Anterior cingulate cortex (tissue), 58 donors: Measurements from ENCODE around the gene TLK2.
A peak's percentile ranks its signal among the peaks of the same experiment; 100 is the strongest.
"Not testable (repeated sequence)": the region's sequence is repeated elsewhere in the genome, so short reads cannot be mapped to it uniquely, and the experiment has no call there.

ENCODE experiments used
- DNase-seq, 58 donors: peaks; one replicate each; lab custom pipeline; 2025; lab: John Stamatoyannopoulos, UW

TLK2 gene

DNA sequence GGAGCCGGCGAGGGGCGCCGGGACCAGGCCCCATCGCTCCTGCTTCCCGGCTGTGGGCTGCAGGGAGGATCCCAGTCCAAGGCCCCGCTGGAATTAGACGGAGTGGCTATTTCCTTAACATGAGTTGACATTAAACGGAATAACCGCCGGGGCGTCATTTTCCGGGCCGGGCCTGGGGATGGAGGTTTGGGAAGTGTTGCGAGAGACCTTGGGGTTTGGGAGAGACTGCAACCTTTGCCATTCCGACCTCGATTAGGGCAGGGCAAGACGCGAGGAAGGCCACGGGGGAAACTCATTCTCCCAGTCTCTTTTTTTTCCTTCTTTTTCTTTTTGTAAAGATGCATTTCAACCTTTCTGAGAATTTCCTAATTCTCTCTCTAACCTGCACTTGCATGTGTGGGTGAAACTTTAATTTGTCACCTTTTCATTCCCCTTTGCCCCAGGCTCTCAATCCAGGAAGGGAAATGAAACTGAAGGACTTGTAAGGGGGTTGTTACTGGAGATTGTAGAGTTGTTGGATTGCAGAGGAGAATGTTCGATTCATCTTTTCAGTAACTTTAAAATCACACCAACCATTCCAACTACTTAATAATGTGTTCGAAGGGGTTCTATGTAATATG lies 1.1 kb downstream of the TLK2 start:
- peak in 19 of 58 donors; percentile 4 to 55 (median 22) for DNase-seq

DNA sequence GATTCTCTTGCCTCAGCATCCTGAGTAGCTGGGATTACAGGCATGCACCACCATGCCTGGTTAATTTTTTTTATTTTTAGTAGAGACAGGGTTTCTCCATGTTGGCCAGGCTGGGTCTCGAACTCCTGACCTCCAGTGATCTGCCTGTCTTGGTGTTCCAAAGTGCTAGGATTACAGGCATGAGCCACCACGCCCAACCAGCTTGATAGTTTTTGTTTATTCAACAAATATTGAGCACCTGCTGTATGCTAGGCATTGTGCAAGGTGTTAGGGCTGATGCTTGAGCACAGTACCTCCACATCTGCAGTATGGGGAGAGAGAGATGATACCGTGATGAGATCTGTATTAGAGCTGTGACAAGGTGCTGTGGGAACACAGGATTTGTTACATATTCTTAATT lies 3.9 kb downstream of the TLK2 start:
- DNase-seq: not testable (repeated sequence)

DNA sequence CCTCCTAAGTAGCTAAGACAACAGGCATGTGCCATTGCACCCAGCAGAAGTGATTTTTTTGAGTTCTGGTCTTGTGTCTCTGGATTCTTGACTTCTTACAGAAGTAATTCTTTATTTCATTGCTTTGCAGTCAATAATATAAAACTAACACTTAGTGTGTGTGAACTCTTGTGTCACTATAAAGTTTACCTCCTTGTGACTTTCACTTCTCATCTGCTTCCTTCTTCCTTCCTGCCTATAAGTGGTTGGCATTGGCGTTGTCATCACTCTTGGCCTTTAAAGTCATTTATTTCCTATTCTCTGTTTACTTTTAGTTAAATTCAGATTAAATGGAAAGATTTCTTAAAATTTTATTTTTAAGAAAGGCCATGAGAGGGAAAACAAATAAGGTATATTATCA lies 12.4 kb downstream of the TLK2 start:
- DNase-seq: not testable (repeated sequence)

DNA sequence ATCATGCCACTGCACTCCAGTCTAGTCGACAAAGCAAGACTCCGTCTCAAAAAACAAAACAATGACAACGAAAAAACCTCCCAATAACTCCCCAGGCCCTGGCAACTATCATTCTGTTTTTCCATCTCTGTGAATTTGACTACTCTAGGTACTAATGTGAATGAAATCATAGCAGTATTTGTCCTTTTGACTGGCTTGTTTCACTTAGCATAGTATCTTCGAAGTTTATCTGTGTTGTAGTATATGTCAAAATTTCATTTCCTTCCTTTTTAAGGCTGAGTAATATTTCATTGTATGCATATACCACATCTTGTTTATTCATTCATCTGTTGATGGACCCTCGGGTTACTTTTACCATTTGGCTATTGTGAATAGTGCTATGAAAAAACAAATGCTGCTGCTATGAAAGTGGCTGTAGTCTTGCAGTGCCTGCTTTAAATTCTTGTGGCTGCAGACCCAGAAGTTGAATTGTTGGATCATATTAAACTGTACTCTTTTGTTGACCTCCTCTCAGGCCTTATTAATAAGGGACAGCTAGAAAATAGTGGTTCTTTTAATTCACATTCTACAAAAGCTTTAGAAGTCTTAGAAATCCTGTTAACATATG lies 14.5 kb downstream of the TLK2 start:
- DNase-seq: not testable (repeated sequence)

DNA sequence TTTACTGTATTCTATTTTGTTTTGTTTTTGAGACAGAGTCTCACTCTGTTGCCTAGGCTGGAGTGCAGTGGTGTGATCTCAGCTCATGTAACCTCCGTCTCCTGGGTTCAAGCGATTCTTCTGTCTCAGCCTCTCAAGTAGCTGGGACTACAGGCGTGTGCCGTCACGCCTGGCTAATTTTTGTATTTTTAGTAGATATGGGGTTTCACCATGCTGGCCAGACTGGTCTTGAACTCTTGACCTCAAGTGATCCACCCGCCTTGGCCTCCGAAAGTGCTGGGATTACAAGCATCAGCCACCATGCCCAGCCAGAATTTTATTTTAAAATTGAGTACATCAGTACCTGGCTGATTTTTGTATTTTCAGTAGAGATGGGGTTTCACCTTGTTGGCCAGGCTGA lies 15.4 kb downstream of the TLK2 start:
- not testable (repeated sequence) for DNase-seq

- not testable (repeated sequence) for DNase-seq
Observed at GRCh38 chr17:62496344-62496743, 17.7 kb downstream of the TLK2 start.

DNA sequence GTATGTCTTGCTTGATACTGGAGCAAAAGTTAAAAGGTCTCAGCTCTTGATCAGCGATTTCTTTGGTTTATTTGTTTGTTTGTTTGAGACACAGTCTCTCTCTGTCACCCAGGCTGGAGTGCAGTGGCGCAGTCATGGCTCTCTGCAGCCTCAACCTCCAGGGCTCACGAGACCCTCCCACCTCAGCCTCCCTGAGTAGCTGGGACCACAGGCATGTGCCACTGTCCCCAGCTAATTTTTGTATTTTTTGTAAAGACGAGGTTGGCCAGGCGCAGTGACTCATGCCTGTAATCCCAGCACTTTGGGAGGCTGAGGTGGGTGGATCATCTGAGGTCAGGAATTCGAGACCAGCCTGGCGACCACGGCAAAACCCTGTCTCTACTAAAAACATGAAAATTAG lies 20.2 kb downstream of the TLK2 start:
- DNase-seq: not testable (repeated sequence)

DNA sequence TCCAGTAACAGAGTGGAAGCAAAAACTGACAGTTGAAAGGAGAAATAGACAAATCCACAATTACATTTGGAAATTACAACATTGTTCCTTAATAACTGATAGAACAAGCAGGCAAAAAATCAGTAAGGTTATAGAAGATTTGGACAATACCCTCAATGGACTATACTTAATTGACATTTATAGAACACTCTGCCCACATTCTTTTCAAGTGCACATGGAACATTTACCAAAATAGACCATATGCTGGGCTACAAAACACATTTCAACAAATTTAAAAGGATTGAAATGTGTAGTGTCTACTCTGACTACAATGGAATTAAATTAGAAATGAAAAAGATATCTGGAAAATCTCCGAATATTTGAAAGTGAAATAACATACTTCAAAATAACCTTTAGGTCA lies 21.8 kb downstream of the TLK2 start:
- DNase-seq: not testable (repeated sequence)

- DNase-seq: not testable (repeated sequence)
Observed at GRCh38 chr17:62504857-62505256, 26.2 kb downstream of the TLK2 start.

- DNase-seq: not testable (repeated sequence)
Observed at GRCh38 chr17:62507191-62507836, 28.7 kb downstream of the TLK2 start.

DNA sequence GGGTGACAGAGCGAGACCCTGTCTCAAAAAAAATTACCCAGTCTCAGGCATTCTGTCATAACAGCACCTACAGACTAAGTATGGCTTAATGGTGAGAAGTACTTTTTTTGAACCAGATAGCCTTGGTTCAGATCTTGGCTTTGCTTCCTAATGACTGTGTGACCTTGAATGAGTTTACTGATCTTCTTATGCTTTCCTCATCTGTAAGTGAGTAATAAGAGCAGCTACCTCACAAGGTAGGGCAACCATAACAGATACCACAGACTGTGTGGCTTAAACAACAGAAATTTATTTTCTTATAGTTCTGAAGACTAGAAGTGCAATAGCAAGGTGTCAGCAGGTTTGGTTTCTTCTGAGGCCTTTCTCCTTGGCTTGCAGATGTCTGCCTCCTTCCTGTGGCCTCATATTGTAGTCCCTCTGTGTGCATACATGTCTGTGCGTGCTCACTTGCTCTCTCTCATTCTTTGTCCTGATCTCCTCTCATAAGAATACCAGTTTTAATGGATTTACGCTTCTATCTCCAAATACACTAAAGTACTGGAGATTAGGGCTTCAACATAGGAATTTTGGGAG lies 31.7 kb downstream of the TLK2 start:
- not testable (repeated sequence) for DNase-seq

DNA sequence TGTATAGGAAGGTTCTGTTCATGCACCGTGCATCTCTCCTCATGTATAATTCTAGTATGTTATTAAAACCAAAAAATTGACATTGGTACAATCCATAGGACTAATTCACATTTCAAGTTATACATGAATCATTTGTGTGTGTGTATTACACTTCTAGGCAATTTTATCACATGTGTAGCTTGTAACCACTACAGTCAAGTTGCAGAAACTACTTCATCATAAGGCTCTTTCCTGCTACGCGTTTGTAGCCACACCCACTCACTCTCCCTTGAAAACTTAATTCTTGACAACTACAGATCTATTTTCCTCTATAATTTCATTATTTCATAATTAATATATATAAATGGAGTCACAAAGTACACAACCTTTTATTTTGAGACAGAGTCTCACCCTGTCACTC lies 32.4 kb downstream of the TLK2 start:
- DNase-seq: not testable (repeated sequence)

GRCh38 chr17:62516376-62516775 lies 37.8 kb downstream of the TLK2 start:
- not testable (repeated sequence) for DNase-seq

GRCh38 chr17:62521295-62521694 lies 42.7 kb downstream of the TLK2 start:
- not testable (repeated sequence) for DNase-seq

- not testable (repeated sequence) for DNase-seq
Observed at GRCh38 chr17:62524077-62524476, 45.5 kb downstream of the TLK2 start.

DNA sequence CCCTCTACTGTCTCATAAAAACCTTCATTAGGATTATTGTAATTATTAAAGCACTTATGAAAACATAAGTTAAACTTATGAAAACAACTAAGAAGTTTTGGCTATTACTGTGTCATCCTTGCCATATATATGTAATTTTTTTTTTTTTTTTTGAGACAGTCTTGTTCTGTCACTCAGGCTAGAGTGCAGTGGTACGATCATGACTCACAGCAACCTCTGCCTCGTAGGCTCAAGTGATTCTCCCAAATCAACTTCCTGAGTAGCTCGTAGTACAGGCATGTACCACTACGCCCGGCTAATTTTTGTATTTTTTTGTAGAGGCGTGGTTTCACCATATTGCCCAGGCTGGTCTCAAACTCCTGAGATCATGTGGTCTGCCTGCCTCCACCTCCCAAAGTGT lies 46.7 kb downstream of the TLK2 start:
- DNase-seq: not testable (repeated sequence)

- not testable (repeated sequence) for DNase-seq
Observed at GRCh38 chr17:62530936-62531335, 52.3 kb downstream of the TLK2 start.

DNA sequence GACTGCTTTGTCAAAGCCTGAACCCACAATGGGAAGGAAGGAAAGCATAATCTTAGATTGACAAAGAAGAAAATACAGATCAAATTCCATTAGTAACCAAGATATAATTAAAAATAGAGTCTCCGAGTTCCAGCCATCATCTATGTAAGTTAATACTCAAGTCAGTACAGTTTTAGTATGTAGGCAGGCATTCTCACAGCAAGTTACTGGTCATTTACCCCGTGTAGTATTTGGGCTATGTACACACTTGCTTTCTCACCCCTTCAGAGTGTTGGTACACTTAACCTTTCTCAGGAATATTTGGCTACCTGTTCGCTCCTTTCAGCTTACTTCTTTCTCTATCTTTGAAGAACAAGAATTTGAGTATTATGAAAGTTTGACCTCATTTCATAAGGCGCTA lies 57.9 kb downstream of the TLK2 start:
- not testable (repeated sequence) for DNase-seq

DNA sequence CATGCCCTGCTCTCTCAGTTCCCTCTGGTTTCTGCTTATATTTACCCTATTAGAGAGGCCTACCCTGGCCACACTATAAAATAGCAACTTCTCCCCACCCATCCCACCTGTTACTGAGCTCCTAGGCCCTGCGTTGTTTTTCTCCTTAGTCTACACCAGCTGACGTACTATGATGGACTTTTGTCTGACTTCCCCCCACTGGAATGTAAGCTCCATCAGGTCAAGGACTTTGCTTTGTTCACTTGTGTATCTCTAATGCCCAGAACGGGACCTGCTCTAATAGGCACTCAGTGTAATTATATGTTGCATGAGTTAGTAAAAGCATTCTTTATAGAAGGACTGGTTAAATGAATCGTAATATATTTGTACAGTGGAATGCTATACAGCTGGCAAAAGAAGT lies 62.4 kb downstream of the TLK2 start:
- not testable (repeated sequence) for DNase-seq

GRCh38 chr17:62543278-62543775 lies 64.7 kb downstream of the TLK2 start:
- DNase-seq: not testable (repeated sequence)

DNA sequence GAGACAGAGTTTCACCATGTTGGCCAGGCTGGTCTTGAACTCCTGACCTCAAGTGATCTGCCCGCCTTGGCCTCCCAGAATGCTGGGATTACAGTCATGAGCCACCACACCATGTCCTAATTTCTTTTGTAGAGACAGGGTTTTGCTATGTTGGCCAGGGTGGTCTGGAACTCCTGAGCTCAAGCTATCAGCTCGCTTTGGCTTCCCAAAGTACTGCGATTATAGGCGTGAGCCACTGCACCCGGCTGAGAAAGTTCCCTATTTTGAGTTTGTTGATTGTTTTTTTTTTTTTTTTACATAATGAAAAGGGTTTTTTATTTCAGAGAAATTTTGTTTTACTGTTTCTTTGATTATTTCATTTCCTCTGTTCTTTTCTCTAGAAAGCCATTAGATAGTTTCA lies 67.4 kb downstream of the TLK2 start:
- DNase-seq: not testable (repeated sequence)
